ENCODE results near the gene FER. TPM values are rescaled to one million over a fixed set of nuclear protein-coding genes. Genes with fewer than 3 reads are reported as not detected.

FER gene
- polyA plus RNA-seq, 1 of the 3 experiments (the other 2 are of a cell fraction), result 1.8 TPM

DNA sequence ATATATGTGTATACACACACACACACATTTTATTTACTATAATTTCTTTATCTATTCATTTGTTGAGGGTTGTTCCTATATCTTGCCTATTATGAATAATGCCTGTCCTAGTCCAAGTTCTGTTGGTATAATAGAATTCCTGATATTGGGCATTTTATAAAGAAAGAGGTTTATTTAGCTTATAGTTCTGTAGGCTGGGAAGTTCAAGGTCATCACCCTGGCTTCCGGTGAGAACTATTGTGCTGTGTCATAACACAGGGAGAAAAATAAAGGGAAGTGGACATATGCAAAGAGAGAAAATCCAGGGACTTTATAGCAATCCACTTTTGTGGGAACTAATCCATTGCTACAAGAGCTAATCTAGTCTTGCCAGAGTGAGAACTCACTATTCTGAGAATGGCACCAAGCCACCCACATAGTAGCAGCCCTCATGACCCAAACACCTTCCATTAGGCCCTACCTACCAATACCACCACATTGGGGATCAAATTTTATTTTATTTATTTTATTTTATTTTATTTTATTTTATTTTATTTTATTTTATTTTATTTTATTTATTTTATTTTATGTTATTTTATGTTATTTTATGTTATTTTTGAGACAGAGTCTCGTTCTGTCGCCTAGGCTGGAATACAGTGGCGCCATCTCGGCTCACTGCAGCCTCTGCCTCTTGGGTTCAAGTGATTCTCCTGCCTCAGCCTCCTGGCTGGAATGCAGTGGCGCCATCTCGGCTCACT lies 74.7 kb downstream of the FER start:
- Histone ChIP-seq H3K9ac (no peak overlapping the region), H3K79me2 (ENCODE audit: insufficient read depth) (peaks cover 12% of the 10 kb centered on the region), H3K36me3 (replicated peaks in 1 of 2; ENCODE audit: control insufficient read depth in 1 of 2, insufficient read depth in 2 of 2, low read length in 1 of 2) (no peaks in the 10 kb centered on the region), H3K4me1 (ENCODE audit: control insufficient read depth in 1 of 2, insufficient read depth in 2 of 2, low read depth in 1 of 2, low read length in 1 of 2) (no peaks in the 10 kb centered on the region; a peak in 1 of 4 replicates), H3K27ac (ENCODE audit: low read depth in 2 of 2, low read length in 1 of 2) (no peak overlapping the region), H3K27me3 (ENCODE audit: insufficient read depth) (no peaks in the 10 kb centered on the region), H2AFZ (ENCODE audit: low read depth) (no peak overlapping the region), H4K20me1 (ENCODE audit: insufficient read depth) (no peaks in the 10 kb centered on the region), H3K4me2 (no peak overlapping the region), H3F3A (replicated peaks; ENCODE audit: insufficient read depth) (no peaks in the 10 kb centered on the region), H3K9me2 (no peaks in the 10 kb centered on the region; the same call in 1 of the 2 replicates), H3K9me3 (0 out of 2 replicates have a peak, but pooled peaks cover 4% of the 10 kb centered on the region), H3K4me3 (ENCODE audit: low read depth in 2 of 2, low read length in 1 of 2) (no peak overlapping the region)
- ChIA-PET CTCF (interaction anchor here (0.8 kb wide), 1 partner anchor 21 kb away, joined by 3 read pairs; no protein-coding TSS in a partner anchor), POLR2A (no interaction called here)
- no peak for DNase-seq
- WGBS (ENCODE audit: low lambda C conversion rate), result 92% methylated on average over 7 of the region's 7 CpGs
- TF ChIP-seq NFIC (IDR thresholded peaks at IDR 0.05; ENCODE audit: borderline replicate concordance), result no peak
- no peak for TF ChIP-seq MXI1 (IDR thresholded peaks at IDR 0.05; ENCODE audit: low read depth, low read length)
- TF ChIP-seq TAF1 (IDR thresholded peaks at IDR 0.05; ENCODE audit: borderline replicate concordance, low read depth, low read length), result no peak
- TF ChIP-seq RCOR1 (IDR thresholded peaks at IDR 0.05; ENCODE audit: low read length), result no peak
- TF ChIP-seq, protein P1, sequence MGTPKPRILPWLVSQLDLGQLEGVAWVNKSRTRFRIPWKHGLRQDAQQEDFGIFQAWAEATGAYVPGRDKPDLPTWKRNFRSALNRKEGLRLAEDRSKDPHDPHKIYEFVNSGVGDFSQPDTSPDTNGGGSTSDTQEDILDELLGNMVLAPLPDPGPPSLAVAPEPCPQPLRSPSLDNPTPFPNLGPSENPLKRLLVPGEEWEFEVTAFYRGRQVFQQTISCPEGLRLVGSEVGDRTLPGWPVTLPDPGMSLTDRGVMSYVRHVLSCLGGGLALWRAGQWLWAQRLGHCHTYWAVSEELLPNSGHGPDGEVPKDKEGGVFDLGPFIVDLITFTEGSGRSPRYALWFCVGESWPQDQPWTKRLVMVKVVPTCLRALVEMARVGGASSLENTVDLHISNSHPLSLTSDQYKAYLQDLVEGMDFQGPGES (IDR thresholded peaks at IDR 0.05; ENCODE audit: low read depth, low read length), result no peak
- no peak for TF ChIP-seq ELF1 (IDR thresholded peaks at IDR 0.05)
- no peak for TF ChIP-seq ZBTB33 (IDR thresholded peaks at IDR 0.05; ENCODE audit: borderline replicate concordance, low read depth)
- no peak for TF ChIP-seq NRF1 (IDR thresholded peaks at IDR 0.05; ENCODE audit: low read depth, low read length)
- no peak for TF ChIP-seq TEAD4 (IDR thresholded peaks at IDR 0.05; ENCODE audit: borderline replicate concordance, insufficient read depth)
- no peak for TF ChIP-seq PBX3 (IDR thresholded peaks at IDR 0.05)
- no peak for TF ChIP-seq FOSL2 (IDR thresholded peaks at IDR 0.05; ENCODE audit: borderline replicate concordance, low read depth)
- TF ChIP-seq, protein P2, sequence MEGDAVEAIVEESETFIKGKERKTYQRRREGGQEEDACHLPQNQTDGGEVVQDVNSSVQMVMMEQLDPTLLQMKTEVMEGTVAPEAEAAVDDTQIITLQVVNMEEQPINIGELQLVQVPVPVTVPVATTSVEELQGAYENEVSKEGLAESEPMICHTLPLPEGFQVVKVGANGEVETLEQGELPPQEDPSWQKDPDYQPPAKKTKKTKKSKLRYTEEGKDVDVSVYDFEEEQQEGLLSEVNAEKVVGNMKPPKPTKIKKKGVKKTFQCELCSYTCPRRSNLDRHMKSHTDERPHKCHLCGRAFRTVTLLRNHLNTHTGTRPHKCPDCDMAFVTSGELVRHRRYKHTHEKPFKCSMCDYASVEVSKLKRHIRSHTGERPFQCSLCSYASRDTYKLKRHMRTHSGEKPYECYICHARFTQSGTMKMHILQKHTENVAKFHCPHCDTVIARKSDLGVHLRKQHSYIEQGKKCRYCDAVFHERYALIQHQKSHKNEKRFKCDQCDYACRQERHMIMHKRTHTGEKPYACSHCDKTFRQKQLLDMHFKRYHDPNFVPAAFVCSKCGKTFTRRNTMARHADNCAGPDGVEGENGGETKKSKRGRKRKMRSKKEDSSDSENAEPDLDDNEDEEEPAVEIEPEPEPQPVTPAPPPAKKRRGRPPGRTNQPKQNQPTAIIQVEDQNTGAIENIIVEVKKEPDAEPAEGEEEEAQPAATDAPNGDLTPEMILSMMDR (IDR thresholded peaks at IDR 0.05), result no peak
- no peak for TF ChIP-seq GABPA (IDR thresholded peaks at IDR 0.05; ENCODE audit: low read depth)
- TF ChIP-seq FOXJ3 (CRISPR knock-in tag; IDR thresholded peaks at IDR 0.05), result no peak
